ENCODE measurements around the gene KIAA0930.

DNA sequence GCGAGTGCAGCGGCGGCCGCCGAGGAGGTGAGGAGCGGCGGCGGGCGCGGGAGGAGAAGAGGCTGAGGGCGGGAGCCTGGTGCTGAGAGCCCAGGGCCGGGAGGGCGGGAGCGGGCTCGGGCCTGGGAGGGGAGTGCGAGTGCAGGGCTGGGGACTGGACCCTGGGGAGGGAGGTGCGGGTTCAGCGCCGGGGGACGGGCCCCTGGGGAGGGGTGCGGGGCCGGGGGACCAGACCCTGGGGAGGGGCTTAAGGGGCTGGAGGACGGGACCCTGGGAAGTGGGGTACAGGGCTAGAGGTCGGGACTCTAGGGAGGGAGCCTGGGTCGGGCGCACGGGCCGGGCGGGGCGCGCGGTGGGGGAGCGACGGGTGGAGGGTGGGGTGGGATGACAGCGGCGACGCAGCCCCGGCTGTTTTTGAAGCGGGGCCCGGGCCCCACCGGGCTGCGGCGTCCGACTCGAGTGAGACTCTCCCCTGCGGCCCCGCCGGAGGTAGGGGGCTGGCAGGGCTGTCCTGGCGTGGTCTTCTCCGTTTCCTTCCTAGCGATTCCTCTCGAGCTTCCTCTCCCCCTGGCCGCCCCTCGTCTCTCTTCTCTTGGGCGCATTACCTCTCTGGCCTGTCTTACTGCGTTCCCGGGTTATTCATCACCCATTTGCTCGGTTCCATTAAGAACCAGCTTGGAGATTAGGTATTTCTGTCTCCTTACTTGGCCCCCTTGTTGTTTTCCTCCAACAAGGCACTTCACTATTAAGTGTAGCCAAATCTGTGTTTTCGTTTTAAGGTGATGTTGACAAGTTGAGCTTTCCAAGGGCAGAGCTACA, 76.2 kb downstream of the KIAA0930 start:
- TF ChIP-seq, protein P1, sequence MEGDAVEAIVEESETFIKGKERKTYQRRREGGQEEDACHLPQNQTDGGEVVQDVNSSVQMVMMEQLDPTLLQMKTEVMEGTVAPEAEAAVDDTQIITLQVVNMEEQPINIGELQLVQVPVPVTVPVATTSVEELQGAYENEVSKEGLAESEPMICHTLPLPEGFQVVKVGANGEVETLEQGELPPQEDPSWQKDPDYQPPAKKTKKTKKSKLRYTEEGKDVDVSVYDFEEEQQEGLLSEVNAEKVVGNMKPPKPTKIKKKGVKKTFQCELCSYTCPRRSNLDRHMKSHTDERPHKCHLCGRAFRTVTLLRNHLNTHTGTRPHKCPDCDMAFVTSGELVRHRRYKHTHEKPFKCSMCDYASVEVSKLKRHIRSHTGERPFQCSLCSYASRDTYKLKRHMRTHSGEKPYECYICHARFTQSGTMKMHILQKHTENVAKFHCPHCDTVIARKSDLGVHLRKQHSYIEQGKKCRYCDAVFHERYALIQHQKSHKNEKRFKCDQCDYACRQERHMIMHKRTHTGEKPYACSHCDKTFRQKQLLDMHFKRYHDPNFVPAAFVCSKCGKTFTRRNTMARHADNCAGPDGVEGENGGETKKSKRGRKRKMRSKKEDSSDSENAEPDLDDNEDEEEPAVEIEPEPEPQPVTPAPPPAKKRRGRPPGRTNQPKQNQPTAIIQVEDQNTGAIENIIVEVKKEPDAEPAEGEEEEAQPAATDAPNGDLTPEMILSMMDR (IDR thresholded peaks at IDR 0.05; ENCODE audit: borderline replicate concordance, extremely low read depth, low read length, poor library complexity, severe bottlenecking) = no peak
- no peak for TF ChIP-seq EZH2 (IDR thresholded peaks at IDR 0.05; ENCODE audit: borderline replicate concordance, low read depth, low read length, severe bottlenecking)

Data from DND-41 (cell line).